ENCODE data around the gene PHKB.

DNA sequence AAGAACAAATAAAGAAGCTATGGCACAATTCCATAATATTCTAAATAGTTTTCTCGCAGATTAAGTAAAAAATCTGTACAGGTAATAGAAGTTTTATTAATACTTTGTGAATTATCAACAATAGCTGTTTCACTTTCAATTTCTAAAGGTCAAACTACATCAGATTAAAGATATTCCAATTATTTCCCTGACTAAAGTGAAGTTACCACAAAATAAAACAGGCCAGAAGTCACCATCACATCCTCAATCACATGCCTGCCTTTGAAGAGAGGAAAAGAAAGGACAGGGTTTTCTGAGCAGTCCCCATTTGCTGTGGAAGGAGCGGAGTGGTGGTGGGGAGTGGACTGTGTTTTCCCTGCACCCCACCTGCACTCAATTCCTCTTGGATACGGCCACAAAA lies 11.3 kb upstream of the PHKB start:
- TF ChIP-seq POLR2AphosphoS5 (IDR thresholded peaks at IDR 0.05; ENCODE audit: low read depth, low read length) (no peak), POLR2A (IDR thresholded peaks at IDR 0.05; ENCODE audit: low read depth, low read length) (no peak), TAF1 (IDR thresholded peaks at IDR 0.05; ENCODE audit: low read depth, low read length) (no peak)

Measured in GM12891 (cell line).